Upper lobe of left lung (tissue), 4 donors: ENCODE results near the gene MCU.

Experiments
- CTCF ChIP-seq, 6 experiments: fragments of 450-650 bp in 4 of 6; fragments of 200-600 bp in 2 of 6; sonication (generic) in 2 of 6; IDR thresholded peaks; one replicate each; pipeline ENCODE4 v1.5.1; 2016 to 2019; ENCODE audit warnings: antibody characterized with exemption in 6 of 6
- EP300 ChIP-seq, 4 donors: sonication (generic); formaldehyde crosslinking; IDR thresholded peaks; one replicate each; pipeline ENCODE4 v1.5.1; 2017; ENCODE audit warnings: antibody characterized with exemption in 4 of 4, control low read depth in 2 of 4
- POLR2A ChIP-seq, 4 donors: fragments of 450-650 bp; IDR thresholded peaks; one replicate each; pipeline ENCODE4 v1.5.1; 2016 to 2017; ENCODE audit warnings: antibody characterized with exemption in 4 of 4, mild to moderate bottlenecking in 2 of 4
- POLR2AphosphoS5 ChIP-seq, 2 donors: sonication (generic); formaldehyde crosslinking; IDR thresholded peaks; one replicate each; pipeline ENCODE4 v1.5.1; 2017; ENCODE audit warnings: antibody characterized with exemption in 2 of 2

GRCh38 chr10:72818076-72818475 lies 126.1 kb downstream of the MCU start:
- TF ChIP-seq CTCF (IDR thresholded peaks at IDR 0.05): no peak
- no peak for TF ChIP-seq POLR2A (IDR thresholded peaks at IDR 0.05)
- TF ChIP-seq POLR2AphosphoS5 (IDR thresholded peaks at IDR 0.05): no peak
- no peak for TF ChIP-seq EP300 (IDR thresholded peaks at IDR 0.05)
